Daoy (cell line): ENCODE results near the gene HFE. TPM values are rescaled to one million over a fixed set of nuclear protein-coding genes. Genes with fewer than 3 reads are reported as not detected.

Source experiments
- DNase-seq: peaks from one replicate; pipeline ENCODE4 v3.0.0-alpha.2; 2015; ENCODE audit warnings: low read depth
- total RNA-seq: library from RNA; depleted of rRNA; stranded (reverse); fragments of >200 nt; shearing (Covaris generic); gene quantifications from 2 replicates; pipeline ENCODE4 v1.2.3, GENCODE V29; 2014; rRNA removed

HFE gene
- total RNA-seq, 1 experiment from 2014 or later, result 2.0 TPM

GRCh38 chr6:26131618-26132017 lies 44.4 kb downstream of the HFE start:
- no peak for DNase-seq

GRCh38 chr6:26133730-26134129 lies 46.5 kb downstream of the HFE start:
- no peak for DNase-seq

GRCh38 chr6:26136321-26136720 lies 49.1 kb downstream of the HFE start:
- no peak for DNase-seq

- DNase-seq, result no peak
Observed at GRCh38 chr6:26140254-26140966, 53.2 kb downstream of the HFE start.

- no peak for DNase-seq
Observed at GRCh38 chr6:26140967-26141294, 53.7 kb downstream of the HFE start.

GRCh38 chr6:26141378-26141904 lies 54.2 kb downstream of the HFE start:
- DNase-seq, result no peak

GRCh38 chr6:26142026-26142425 lies 54.8 kb downstream of the HFE start:
- DNase-seq, result no peak

Other genes starting within 250 kb of the HFE start
- not detected in 2 replicates for gene SLC17A3, start 213.2 kb upstream of the HFE start, total RNA-seq
- not detected in 2 replicates for gene SLC17A2, start 156.7 kb upstream of the HFE start, total RNA-seq
- 5.0 and 5.4 TPM in 2 replicates for gene TRIM38, start 124.6 kb upstream of the HFE start, total RNA-seq